OCI-LY7 (cell line): ENCODE results near the gene ARRDC2. TPM values are rescaled to one million over a fixed set of nuclear protein-coding genes. Genes with fewer than 3 reads are reported as not detected.

ENCODE experiments used
- BruUV-seq: library from RNA; stranded (reverse); fragments of 400-500 nt; replicated peaks from 2 replicates; lab custom pipeline; 2021; lab: Mats Ljungman, UMichigan
- CTCF ChIA-PET: fragments of 300-600 bp; sonication (Branson Sonifier 250); formaldehyde crosslinking; loops from one replicate; lab custom pipeline; 2022; ENCODE audit warnings: antibody characterized with exemption; ENCODE audit not compliant: unreplicated experiment; lab: Charles Lee
- POLR2A ChIA-PET: fragments of 300-600 bp; sonication (Branson Sonifier 250); formaldehyde crosslinking; loops from one replicate; lab custom pipeline; 2022; ENCODE audit warnings: antibody characterized with exemption; lab: Charles Lee
- DNase-seq: peaks from one replicate; pipeline ENCODE4 v3.0.0-alpha.2; 2015; ENCODE audit warnings: low spot score
- H2AFZ ChIP-seq: fragments of 200-600 bp; sonication (generic), shearing (Covaris generic); 2 replicates; pipeline ENCODE4 v1.6.1; 2014; ENCODE audit warnings: mild to moderate bottlenecking, antibody characterized with exemption, low read length, moderate library complexity
- H3K27ac ChIP-seq: fragments of 200-600 bp; sonication (generic); 2 replicates; pipeline ENCODE4 v1.5.1; 2014; ENCODE audit warnings: mixed run types, low read depth, mild to moderate bottlenecking, moderate library complexity, low read length, inconsistent platforms; ENCODE audit not compliant: poor library complexity, severe bottlenecking
- H3K36me3 ChIP-seq: fragments of 200-600 bp; sonication (generic); 2 replicates; pipeline ENCODE4 v1.6.1; 2014; ENCODE audit warnings: mild to moderate bottlenecking, antibody characterized with exemption, low read length, moderate library complexity, mixed read lengths; ENCODE audit not compliant: insufficient read depth
- H3K4me1 ChIP-seq: fragments of 200-600 bp; sonication (generic); 2 replicates; pipeline ENCODE4 v1.5.1; 2014; ENCODE audit warnings: mild to moderate bottlenecking, low read length; ENCODE audit not compliant: insufficient read depth, poor library complexity, severe bottlenecking
- H3K4me2 ChIP-seq: fragments of 200-600 bp; sonication (generic); 2 replicates; pipeline ENCODE4 v1.6.1; 2014; ENCODE audit warnings: mild to moderate bottlenecking, low read length
- H3K4me3 ChIP-seq: fragments of 200-600 bp; sonication (generic); 2 replicates; pipeline ENCODE4 v1.5.1; 2014; ENCODE audit warnings: mild to moderate bottlenecking, low read depth, low read length; ENCODE audit not compliant: poor library complexity, severe bottlenecking
- H3K79me2 ChIP-seq: fragments of 200-600 bp; sonication (generic); 2 replicates; pipeline ENCODE4 v1.6.1; 2016; ENCODE audit warnings: low read depth, mild to moderate bottlenecking, low read length, moderate library complexity, mixed read lengths; ENCODE audit not compliant: insufficient read depth
- H3K9me2 ChIP-seq: fragments of 200-600 bp; sonication (generic); 2 replicates; pipeline ENCODE4 v1.6.1; 2016; ENCODE audit warnings: mild to moderate bottlenecking, low read length, mixed read lengths; ENCODE audit not compliant: insufficient read depth
- H3K9me3 ChIP-seq: fragments of 200-600 bp; sonication (generic); 2 replicates; pipeline ENCODE4 v1.6.1; 2014; ENCODE audit warnings: mild to moderate bottlenecking, mixed run types, low read length, mixed read lengths
- H4K20me1 ChIP-seq: fragments of 200-600 bp; sonication (generic); 2 replicates; pipeline ENCODE4 v1.6.1; 2014; ENCODE audit warnings: mild to moderate bottlenecking, antibody characterized with exemption, low read length, moderate library complexity, mixed read lengths; ENCODE audit not compliant: insufficient read depth
- CTCF ChIP-seq: fragments of 200-600 bp; sonication (generic); conservative IDR thresholded peaks from 2 replicates; pipeline ENCODE4 v1.5.1; 2014; ENCODE audit warnings: mild to moderate bottlenecking, antibody characterized with exemption, low read length, moderate library complexity, mixed read lengths
- EZH2phosphoT487 ChIP-seq: fragments of 200-600 bp; sonication (generic); IDR thresholded peaks from 2 replicates; pipeline ENCODE4 v1.6.1; 2018; ENCODE audit warnings: low read depth, borderline replicate concordance, mild to moderate bottlenecking, mixed run types, antibody characterized with exemption, low read length, moderate library complexity, mixed read lengths
- intact Hi-C: fragments of 100-400 bp; cut with micrococcal nuclease; formaldehyde crosslinking; loops from one replicate; pipeline ENCODE4 v1.10.0; 2022; ENCODE audit not compliant: unreplicated experiment
- total RNA-seq, 2 experiments: library from RNA; depleted of rRNA in 1 of 2; stranded (reverse); fragments of >200 nt in 1 of 2; shearing (Covaris generic) in 1 of 2; gene quantifications; 2 replicates each; pipeline ENCODE4 v1.2.3, GENCODE V29; 2014 to 2022

ARRDC2 gene
- total RNA-seq, 2 experiments from 2014 or later = 30.7 TPM

- no peak for DNase-seq
- H3K4me2 ChIP-seq = peak overlapping the region; percentile 80; the same call in 1 of the 2 replicates
- TF ChIP-seq EZH2phosphoT487 (no peak), CTCF (no peak)
- H4K20me1 ChIP-seq = no peaks in the 10 kb centered on the region
- H2AFZ ChIP-seq = no peak overlapping the region
- H3K79me2 ChIP-seq = peaks cover 13% of the 10 kb centered on the region; the same call in 1 of the 2 replicates
- H3K9me3 ChIP-seq = no peaks in the 10 kb centered on the region
- no peak overlapping the region for H3K4me3 ChIP-seq
- intact Hi-C loops = no loop called here
- H3K27ac ChIP-seq = no peak overlapping the region
- ChIA-PET POLR2A (no interaction called here), CTCF (no interaction called here)
- BruUV-seq = no TSS peak
- no peaks in the 10 kb centered on the region for H3K9me2 ChIP-seq
- H3K36me3 ChIP-seq = peaks cover 3% of the 10 kb centered on the region; the same call in 1 of the 2 replicates
- H3K4me1 ChIP-seq = peaks cover 27% of the 10 kb centered on the region
Measured at GRCh38 chr19:18020212-18021085, 12.5 kb downstream of the ARRDC2 start.

- CTCF ChIA-PET = no interaction called here
- TF ChIP-seq EZH2phosphoT487 = no peak
- no peak for TF ChIP-seq CTCF
Measured at GRCh38 chr19:18021121-18021755, 13.3 kb downstream of the ARRDC2 start.

More at GRCh38 chr19:18021121-18021755, 13.3 kb downstream of the ARRDC2 start:
- POLR2A ChIA-PET = no interaction called here
- peak overlapping the region; percentile 80 for H3K4me2 ChIP-seq
- no peak for DNase-seq
- peak overlapping the region; percentile 76 for H3K4me3 ChIP-seq
- H2AFZ ChIP-seq = no peak overlapping the region
- H3K9me2 ChIP-seq = no peaks in the 10 kb centered on the region
- no TSS peak for BruUV-seq
- H4K20me1 ChIP-seq = no peaks in the 10 kb centered on the region
- H3K4me1 ChIP-seq = peaks cover 27% of the 10 kb centered on the region
- intact Hi-C loops = no loop called here
- peak overlapping the region; percentile 86 for H3K27ac ChIP-seq
- H3K79me2 ChIP-seq = peaks cover 13% of the 10 kb centered on the region; the same call in 1 of the 2 replicates
- no peaks in the 10 kb centered on the region for H3K9me3 ChIP-seq
- no peaks in the 10 kb centered on the region for H3K36me3 ChIP-seq
